ENCODE results near the gene CLHC1.
"Not testable (repeated sequence)": the region's sequence is repeated elsewhere in the genome, so short reads cannot be mapped to it uniquely, and the experiment has no call there.

CLHC1 gene

GRCh38 chr2:55152475-55153412 lies 79.3 kb downstream of the CLHC1 start:
- DNase-seq (ENCODE audit: low read depth): no peak

- DNase-seq (ENCODE audit: low read depth): no peak
These were observed 80.2 kb downstream of the CLHC1 start for GRCh38 chr2:55151733-55152433.

- no peak for DNase-seq (ENCODE audit: low read depth)
These were observed 81.3 kb downstream of the CLHC1 start for GRCh38 chr2:55150834-55151233.

- no peak for DNase-seq (ENCODE audit: low read depth)
These were observed 83.8 kb downstream of the CLHC1 start for GRCh38 chr2:55148269-55148668.

DNA sequence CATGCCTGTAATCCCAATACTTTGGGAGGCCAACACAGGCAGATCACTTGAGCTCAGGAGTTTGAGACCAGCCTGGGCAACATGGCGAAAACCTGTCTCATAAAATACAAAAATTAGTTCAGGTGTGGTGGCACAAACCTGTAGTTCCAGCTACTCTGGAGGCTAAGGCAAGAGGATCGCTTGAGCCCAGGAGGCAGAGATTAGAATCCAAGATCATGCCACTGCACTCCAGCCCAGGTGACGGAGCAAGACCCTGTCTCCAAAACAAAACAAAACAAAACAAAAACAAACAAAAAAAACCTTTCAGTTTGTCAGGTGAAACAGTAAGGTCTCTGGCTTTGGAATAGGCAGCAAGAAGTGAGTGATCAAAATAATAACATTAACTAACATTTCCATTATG lies 84.6 kb downstream of the CLHC1 start:
- DNase-seq (ENCODE audit: low read depth): no peak

DNA sequence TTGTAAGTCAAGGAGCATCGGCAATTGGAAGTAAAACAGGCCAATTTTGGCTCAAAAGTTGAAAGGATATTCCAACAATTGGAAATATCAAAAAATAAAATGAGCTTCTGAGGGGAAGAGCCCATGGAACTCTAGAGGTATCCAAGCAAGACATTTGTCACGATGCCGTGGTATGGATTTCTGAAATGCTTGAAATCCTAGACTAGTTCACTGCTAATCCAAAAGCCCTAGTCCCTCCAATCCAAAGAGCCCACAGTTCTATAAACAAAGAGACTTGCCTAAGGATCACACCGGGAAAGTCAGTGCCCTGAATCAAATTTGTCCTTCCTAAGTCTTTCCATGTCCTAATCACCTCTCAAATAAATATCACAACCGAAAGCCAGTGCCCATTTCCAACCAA lies 85.1 kb downstream of the CLHC1 start:
- DNase-seq (ENCODE audit: low read depth): no peak

GRCh38 chr2:55146263-55146662 lies 85.8 kb downstream of the CLHC1 start:
- DNase-seq (ENCODE audit: low read depth): no peak

DNA sequence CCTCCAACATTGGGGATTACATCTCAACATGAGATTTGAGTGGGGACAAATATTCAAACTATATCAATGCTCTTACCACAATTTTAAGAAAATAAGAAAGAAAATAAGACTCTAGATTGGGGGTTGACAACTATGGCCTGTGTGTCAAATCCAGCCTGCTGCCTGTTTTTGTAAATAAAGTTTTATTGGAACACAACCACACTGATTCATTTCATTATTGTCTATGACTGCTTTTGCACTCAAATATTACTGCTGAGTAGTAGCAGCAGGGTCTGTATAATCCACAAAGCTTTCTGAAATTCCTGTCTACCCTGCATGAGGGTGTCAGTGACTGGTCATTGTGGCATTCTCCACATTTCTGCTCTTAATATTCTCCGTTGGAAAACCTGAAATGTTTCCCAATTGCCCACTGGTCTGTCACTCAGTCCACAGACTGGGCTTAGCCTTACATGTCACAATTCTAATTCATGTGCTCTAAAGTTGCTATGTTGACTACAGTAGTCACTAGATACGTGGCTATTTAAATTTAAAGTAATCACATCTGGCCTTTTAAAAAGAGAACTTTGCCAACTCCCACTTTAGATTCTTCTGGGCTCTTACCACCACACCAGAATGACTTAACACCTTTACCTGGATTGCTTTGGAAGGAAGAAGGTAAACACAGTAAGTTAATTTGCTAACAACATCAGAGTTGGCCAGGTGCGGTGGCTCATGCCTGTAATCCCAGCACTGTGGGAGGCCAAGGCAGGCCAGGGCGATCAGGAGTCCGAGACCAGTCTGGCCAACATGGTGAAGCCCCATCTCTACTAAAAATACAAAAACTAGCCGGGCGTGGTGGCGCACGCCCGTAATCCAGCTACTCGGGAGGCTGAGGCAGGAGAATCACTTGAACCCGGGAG lies 86.9 kb downstream of the CLHC1 start:
- no peak for DNase-seq (ENCODE audit: low read depth)

- DNase-seq (ENCODE audit: low read depth): not testable (repeated sequence)
These were observed 88.4 kb downstream of the CLHC1 start for GRCh38 chr2:55143706-55144105.

DNA sequence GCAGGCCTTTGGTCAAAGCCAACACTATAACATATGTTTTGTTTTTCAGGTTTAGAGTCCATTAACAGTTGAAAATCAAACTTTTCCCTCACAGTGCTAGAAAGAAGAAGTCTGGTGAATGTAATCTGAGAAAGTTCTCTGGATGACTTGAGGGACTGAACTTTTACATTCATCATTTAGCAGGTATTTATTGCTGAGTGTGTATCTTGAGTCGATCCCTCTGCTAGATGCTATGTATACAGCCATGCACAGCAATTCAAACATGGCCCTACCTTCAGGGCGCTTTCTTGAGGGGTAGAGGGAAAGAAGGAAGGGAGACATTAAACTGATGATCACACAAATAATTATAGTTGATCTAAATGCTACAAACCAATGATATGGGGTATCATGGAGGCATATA lies 89.6 kb downstream of the CLHC1 start:
- DNase-seq (ENCODE audit: low read depth): no peak

DNA sequence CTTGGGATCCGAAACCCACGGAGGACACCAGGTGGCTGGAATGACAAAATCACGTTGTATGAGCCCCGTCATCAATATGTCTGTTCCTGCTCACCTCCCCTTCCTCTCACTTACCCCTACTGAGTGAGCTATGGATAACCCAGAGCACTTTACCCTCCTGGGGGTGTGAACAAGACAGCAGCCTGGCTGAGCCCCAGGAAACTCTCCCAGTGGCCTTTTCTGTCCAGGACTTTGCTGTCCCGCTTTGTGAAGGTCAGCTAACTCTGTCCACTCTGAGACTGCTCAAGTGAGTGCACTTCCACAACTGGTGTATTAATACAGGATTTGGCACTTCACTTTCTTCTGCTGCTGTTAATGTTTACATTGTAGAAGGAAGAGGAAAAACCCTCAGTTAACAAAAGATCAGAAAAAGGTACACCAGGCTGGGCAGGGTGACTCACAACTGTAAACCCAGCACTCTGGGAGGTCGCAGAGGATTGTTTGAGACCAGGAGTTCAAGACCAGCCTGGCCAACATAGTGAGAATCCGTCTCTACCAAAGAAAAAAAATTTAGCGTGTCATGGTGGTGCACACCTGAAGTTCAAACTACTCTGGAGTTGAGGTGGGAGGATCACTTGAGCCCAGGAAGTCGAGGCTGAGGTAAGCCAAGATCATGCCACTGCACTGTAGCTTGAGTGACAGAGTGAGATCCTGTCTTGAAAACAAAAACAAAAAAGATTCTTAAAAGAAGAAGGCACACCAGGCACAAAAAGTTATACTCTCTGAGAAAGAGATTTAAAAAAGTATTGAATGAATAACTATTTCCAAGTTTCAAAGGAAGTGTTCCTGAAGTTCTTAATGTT lies 90.3 kb downstream of the CLHC1 start:
- no peak for DNase-seq (ENCODE audit: low read depth)

DNA sequence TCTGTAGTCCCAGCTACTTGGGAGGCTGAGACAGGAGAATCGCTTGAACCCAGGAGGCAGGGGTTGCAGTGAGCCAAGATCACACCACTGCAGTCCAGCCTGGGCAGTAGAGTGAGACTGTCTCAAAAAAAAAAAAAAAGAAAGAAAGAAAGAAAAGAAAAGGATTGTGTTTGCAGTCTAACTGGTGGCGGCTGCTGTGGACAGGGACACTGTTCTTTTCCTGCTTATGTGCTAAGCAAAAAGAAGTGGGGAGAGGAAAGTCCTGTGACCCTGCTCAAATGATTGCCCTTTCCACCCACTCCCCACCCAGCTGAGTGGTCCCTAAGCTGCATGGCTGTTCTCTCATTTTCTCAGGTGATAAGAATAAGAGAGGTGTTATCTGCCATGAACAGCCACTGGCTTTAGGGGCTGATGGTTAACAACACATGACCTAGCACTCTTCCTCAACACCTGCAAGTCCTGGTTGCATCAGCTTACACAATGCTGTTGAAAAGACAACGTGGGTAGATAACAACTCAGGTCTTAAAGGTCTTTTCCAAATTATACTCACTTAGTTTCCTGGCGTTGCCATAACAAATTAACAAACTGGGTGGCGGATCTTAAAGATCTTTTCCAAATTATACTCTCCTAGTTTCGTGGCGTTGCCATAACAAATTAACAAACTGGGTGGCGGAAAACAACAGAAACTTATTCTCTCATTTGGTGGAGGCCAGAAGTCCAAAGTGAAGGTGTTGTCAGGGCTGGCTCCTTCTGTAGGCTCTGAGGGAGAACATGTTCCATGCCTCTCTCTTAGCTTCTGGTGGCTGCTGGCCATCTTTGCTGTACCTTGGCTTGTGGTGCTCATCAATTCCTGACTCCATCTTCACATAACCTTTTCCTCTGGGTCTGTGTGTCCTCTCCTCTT lies 91.5 kb downstream of the CLHC1 start:
- no peak for DNase-seq (ENCODE audit: low read depth)

GRCh38 chr2:55139305-55139704 lies 92.8 kb downstream of the CLHC1 start:
- DNase-seq (ENCODE audit: low read depth): no peak

DNA sequence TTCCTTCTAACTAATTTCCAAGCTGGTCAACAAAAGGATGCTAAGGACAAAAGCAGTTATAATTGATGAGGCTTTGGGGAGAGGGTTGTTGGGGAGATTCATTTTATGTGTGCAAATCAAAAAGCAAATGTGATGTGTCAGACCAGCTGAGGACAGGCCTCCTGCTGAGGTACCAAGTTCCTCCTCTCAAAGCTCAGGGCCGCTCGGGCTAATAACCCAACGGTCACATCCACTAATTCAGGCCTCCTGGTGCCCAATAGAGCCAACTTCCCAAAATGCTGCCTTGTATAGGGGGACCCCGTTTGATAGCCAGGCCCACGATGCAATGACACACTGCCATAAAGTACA lies 93.2 kb downstream of the CLHC1 start:
- DNase-seq (ENCODE audit: low read depth): no peak

GRCh38 chr2:55138014-55138881 lies 93.8 kb downstream of the CLHC1 start:
- no peak for DNase-seq (ENCODE audit: low read depth)

- DNase-seq (ENCODE audit: low read depth): no peak
These were observed 94.8 kb downstream of the CLHC1 start for GRCh38 chr2:55137024-55137958.

DNA sequence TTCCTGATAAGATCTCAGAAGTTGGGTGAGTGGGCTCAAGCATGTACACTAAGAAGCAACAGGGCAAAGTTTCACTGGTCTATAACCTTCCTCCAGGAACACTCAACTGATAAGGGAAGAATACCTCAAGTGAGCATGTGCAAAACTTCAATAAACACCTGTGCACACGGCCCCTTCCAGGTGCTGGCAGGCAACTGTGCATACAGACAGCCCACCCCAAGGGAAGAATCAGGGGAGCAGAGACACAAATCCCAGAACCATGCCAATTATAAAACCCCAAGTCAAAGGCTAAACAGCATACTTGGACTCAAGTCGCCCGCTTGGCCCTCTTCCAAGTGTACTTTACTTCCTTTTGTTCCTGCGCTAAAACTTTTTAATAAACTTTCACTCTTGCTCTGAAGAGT lies 96.0 kb downstream of the CLHC1 start:
- DNase-seq (ENCODE audit: low read depth): no peak

DNA sequence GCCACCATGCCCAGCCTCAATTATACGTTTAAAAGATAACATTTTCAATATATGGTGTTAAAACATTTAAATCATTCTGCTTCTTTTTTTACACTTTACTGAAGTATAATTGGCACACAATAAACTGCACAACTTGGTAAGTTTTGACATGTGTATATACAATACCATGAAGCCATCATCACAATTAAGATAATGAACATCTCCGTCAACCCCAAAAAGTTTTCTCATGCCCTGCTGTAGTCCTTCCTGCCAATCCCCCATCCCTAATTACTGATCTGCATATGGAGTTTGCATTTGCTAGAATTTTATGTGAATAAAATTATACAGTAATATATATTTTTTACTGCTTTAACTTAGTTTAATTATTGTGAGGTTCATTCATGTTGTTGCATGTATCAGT lies 96.6 kb downstream of the CLHC1 start:
- no peak for DNase-seq (ENCODE audit: low read depth)

All from CMK (cell line).